CD4-positive, alpha-beta memory T cell (primary cell): ENCODE results near the gene POP4. TPM values are rescaled to one million over a fixed set of nuclear protein-coding genes. Genes with fewer than 3 reads are reported as not detected.

Experiments
- CTCF ChIA-PET: fragments of 350-600 bp; sonication (Branson Sonifier 250); formaldehyde crosslinking; loops from one replicate; lab custom pipeline; 2021; ENCODE audit warnings: inconsistent platforms; ENCODE audit not compliant: partially characterized antibody; lab: Charles Lee
- POLR2A ChIA-PET: fragments of 350-600 bp; sonication (Branson Sonifier 250); formaldehyde crosslinking; loops from one replicate; lab custom pipeline; 2021; ENCODE audit not compliant: partially characterized antibody; lab: Charles Lee
- DNase-seq, 5 donors: peaks; one replicate each; pipeline versions ENCODE4 v3.0.0 to v3.0.0-alpha.2; 2020 to 2022; ENCODE audit warnings: mixed read lengths in 1 of 5
- H3K27ac ChIP-seq: one replicate; pipeline ENCODE4 v1.7.0; 2013; ENCODE audit warnings: low read depth, low read length
- H3K27me3 ChIP-seq: 2 replicates; pipeline ENCODE4 v1.7.0; 2013; ENCODE audit warnings: mild to moderate bottlenecking, low read length, moderate library complexity; ENCODE audit not compliant: insufficient read depth
- H3K36me3 ChIP-seq: 2 replicates; pipeline ENCODE4 v1.7.0; 2013; ENCODE audit warnings: mild to moderate bottlenecking, low read length, moderate library complexity; ENCODE audit not compliant: insufficient read depth
- H3K4me1 ChIP-seq: 2 replicates; pipeline ENCODE4 v1.7.0; 2013; ENCODE audit warnings: mild to moderate bottlenecking, low read length, moderate library complexity; ENCODE audit not compliant: insufficient read depth
- H3K4me3 ChIP-seq, 2 donors: one replicate each; pipeline ENCODE4 v1.7.0; 2013; ENCODE audit warnings: low read length in 2 of 2, mild to moderate bottlenecking in 1 of 2
- H3K9me3 ChIP-seq, 2 donors: one replicate each; pipeline ENCODE4 v1.7.0; 2013; ENCODE audit warnings: low read length in 2 of 2, control low read depth in 1 of 2; ENCODE audit not compliant: control insufficient read depth in 1 of 2
- H3K27ac Mint-ChIP-seq, 7 donors: one replicate each; pipeline ENCODE4 v1.8.0; 2020 to 2021; ENCODE audit warnings: mixed read lengths in 7 of 7, mild to moderate bottlenecking in 6 of 7, inconsistent platforms in 3 of 7, moderate library complexity in 3 of 7
- H3K27me3 Mint-ChIP-seq, 2 donors: one replicate each; pipeline ENCODE4 v1.8.0; 2020 to 2021; ENCODE audit warnings: mixed read lengths in 2 of 2
- H3K36me3 Mint-ChIP-seq, 2 donors: one replicate each; pipeline ENCODE4 v1.8.0; 2020 to 2021; ENCODE audit warnings: mixed read lengths in 2 of 2, inconsistent platforms in 1 of 2, mild to moderate bottlenecking in 1 of 2
- H3K4me1 Mint-ChIP-seq, 4 donors: one replicate each; pipeline ENCODE4 v1.8.0; 2020 to 2021; ENCODE audit warnings: mixed read lengths in 4 of 4, mild to moderate bottlenecking in 1 of 4
- H3K4me3 Mint-ChIP-seq, 8 donors: one replicate each; pipeline ENCODE4 v1.8.0; 2020 to 2021; ENCODE audit warnings: mixed read lengths in 8 of 8, mild to moderate bottlenecking in 7 of 8, moderate library complexity in 6 of 8, inconsistent platforms in 3 of 8
- H3K9me3 Mint-ChIP-seq, 8 donors: one replicate each; pipeline ENCODE4 v1.8.0; 2020 to 2021; ENCODE audit warnings: mixed read lengths in 8 of 8, mild to moderate bottlenecking in 5 of 8, inconsistent platforms in 3 of 8, moderate library complexity in 1 of 8
- intact Hi-C: fragments of 100-400 bp; cut with micrococcal nuclease; formaldehyde crosslinking; loops from one replicate; pipeline ENCODE4 v1.15.1; 2023
- polyA plus RNA-seq, 2 donors: library from polyadenylated mRNA; unstranded; fragments of 300-500 nt; fragmentation: Illumina TruSeq; gene quantifications; one replicate each; pipeline ENCODE4 v1.2.3, GENCODE V29; 2021
- total RNA-seq, 2 experiments: library from RNA; stranded (reverse); gene quantifications; one replicate each; pipeline ENCODE4 v1.2.3, GENCODE V29; 2021

The POP4 gene
- total and polyA plus RNA-seq, 4 experiments from 2014 or later = 54.1 to 189 (median 99.9) TPM

DNA sequence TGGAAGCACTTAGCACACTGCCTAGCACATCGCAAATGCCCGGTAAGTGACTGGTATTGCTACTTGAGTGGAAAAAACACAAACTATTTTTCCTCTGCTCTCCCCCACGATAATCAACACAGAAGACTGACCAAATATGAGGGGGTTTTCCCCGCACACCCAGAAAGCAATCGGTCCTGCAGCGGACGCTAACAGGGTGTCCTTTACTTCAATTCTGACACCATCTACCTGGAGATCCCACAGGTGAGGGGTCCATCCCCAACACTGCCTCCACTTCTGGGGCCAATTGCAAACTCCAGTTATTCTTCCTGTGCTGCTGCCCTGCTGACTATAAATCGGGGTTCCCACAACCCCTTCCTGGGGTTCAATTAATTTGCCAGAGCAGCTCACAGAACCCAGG lies 33.0 kb downstream of the POP4 start:
- Mint-ChIP-seq H3K27ac (peak overlapping the region in 2 of 7 donors; percentile 25 to 66), H3K9me3 (no peaks in the 10 kb centered on the region), H3K4me3 (no peak overlapping the region), H3K4me1 (no peaks in the 10 kb centered on the region), H3K36me3 (no peaks in the 10 kb centered on the region), H3K27me3 (no peaks in the 10 kb centered on the region)
- CTCF ChIA-PET = no interaction called here
- Histone ChIP-seq H3K27me3 (no peaks in the 10 kb centered on the region), H3K27ac (no peak overlapping the region), H3K4me3 (no peak overlapping the region), H3K36me3 (no peaks in the 10 kb centered on the region), H3K9me3 (no peaks in the 10 kb centered on the region), H3K4me1 (no peaks in the 10 kb centered on the region)
- POLR2A ChIA-PET = interaction anchor here (1.5 kb wide), 1 partner anchor 33 kb away, joined by 3 read pairs; no protein-coding TSS in a partner anchor
- no peak for DNase-seq
- intact Hi-C loops = no loop called here

- Histone ChIP-seq H3K4me3 (no peak overlapping the region), H3K36me3 (no peaks in the 10 kb centered on the region), H3K27ac (no peak overlapping the region), H3K9me3 (no peaks in the 10 kb centered on the region), H3K27me3 (no peaks in the 10 kb centered on the region), H3K4me1 (peaks cover 3% of the 10 kb centered on the region)
- Mint-ChIP-seq H3K36me3 (no peaks in the 10 kb centered on the region), H3K4me1 (peaks cover 1 to 7% (median 4%) of the 10 kb centered on the region in 4 donors), H3K4me3 (no peak overlapping the region), H3K27ac (no peak overlapping the region), H3K9me3 (no peaks in the 10 kb centered on the region), H3K27me3 (no peaks in the 10 kb centered on the region)
- intact Hi-C loops = no loop called here
- ChIA-PET CTCF (no interaction called here), POLR2A (no interaction called here)
- DNase-seq = no peak
Observed at GRCh38 chr19:29640231-29640630, 34.1 kb downstream of the POP4 start.

- H3K9me3 ChIP-seq = no peaks in the 10 kb centered on the region
- CTCF ChIA-PET = interaction anchor here (0.9 to 1.3 kb wide), 3 partner anchors 26 to 53 kb away, joined by 3 read pairs; no protein-coding TSS in a partner anchor
- H3K4me3 ChIP-seq = no peak overlapping the region
- DNase-seq = no peak
- no peaks in the 10 kb centered on the region for H3K36me3 Mint-ChIP-seq
- intact Hi-C loops = no loop called here
- H3K36me3 ChIP-seq = no peaks in the 10 kb centered on the region
- no peak overlapping the region for H3K27ac Mint-ChIP-seq
- H3K9me3 Mint-ChIP-seq = no peaks in the 10 kb centered on the region
- H3K27ac ChIP-seq = no peak overlapping the region
- no peaks in the 10 kb centered on the region for H3K27me3 ChIP-seq
- POLR2A ChIA-PET = interaction anchor here (0.8 kb wide), 1 partner anchor 18 kb away, joined by 3 read pairs; no protein-coding TSS in a partner anchor
- H3K4me1 ChIP-seq = peaks cover 15% of the 10 kb centered on the region
- no peak overlapping the region for H3K4me3 Mint-ChIP-seq
- H3K4me1 Mint-ChIP-seq = peaks cover 12 to 19% (median 15%) of the 10 kb centered on the region in 4 donors
- H3K27me3 Mint-ChIP-seq = no peaks in the 10 kb centered on the region
Observed at GRCh38 chr19:29641597-29641996, 35.5 kb downstream of the POP4 start.

DNA sequence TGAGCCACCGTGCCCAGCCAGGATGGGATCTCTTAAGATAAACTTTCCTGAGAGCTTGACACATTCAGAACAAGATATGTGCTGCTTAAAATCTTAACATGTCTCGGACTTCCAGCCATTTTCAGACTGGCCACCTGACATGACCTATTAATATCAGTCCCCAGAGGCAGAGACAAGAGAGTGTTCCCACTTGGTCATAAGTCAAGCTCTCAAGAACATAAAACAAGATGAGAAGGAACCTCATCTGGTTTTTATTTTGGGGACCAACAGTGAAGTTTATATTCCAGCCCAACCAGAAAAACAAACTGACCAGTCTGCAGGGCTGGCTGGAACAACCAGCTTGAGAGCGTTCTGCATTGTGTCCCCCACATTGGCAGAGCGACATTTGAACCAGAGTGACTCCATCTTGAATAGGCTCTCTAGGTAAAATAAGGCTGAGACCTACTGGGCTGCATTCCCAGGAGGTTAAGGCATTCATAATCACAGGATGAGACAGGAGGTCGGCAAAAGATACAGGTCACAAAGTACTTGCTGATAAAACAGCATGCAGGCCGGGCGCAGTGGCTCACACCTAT lies 37.4 kb downstream of the POP4 start:
- no peaks in the 10 kb centered on the region for H3K9me3 Mint-ChIP-seq
- H3K4me1 Mint-ChIP-seq = peaks cover 12 to 19% (median 15%) of the 10 kb centered on the region in 4 donors
- CTCF ChIA-PET = interaction anchor here (0.6 kb wide), 1 partner anchor 74 kb away, joined by 3 read pairs; no protein-coding TSS in a partner anchor
- peak overlapping the region in 1 of 7 donors; percentile 74 for H3K27ac Mint-ChIP-seq
- Histone ChIP-seq H3K27me3 (no peaks in the 10 kb centered on the region), H3K4me1 (peaks cover 15% of the 10 kb centered on the region), H3K27ac (no peak overlapping the region), H3K36me3 (no peaks in the 10 kb centered on the region), H3K4me3 (no peak overlapping the region), H3K9me3 (no peaks in the 10 kb centered on the region)
- DNase-seq = no peak
- intact Hi-C loops = no loop called here
- no peak overlapping the region for H3K4me3 Mint-ChIP-seq
- no peaks in the 10 kb centered on the region for H3K27me3 Mint-ChIP-seq
- POLR2A ChIA-PET = interaction anchor here (1.0 kb wide), 1 partner anchor 37 kb away, joined by 3 read pairs; the partner anchor contains the start of gene POP4
- H3K36me3 Mint-ChIP-seq = no peaks in the 10 kb centered on the region

GRCh38 chr19:29644210-29644609 lies 38.1 kb downstream of the POP4 start:
- ChIA-PET POLR2A (no interaction called here), CTCF (interaction anchor here (0.6 kb wide), 1 partner anchor 74 kb away, joined by 3 read pairs; no protein-coding TSS in a partner anchor)
- Histone ChIP-seq H3K27me3 (no peaks in the 10 kb centered on the region), H3K4me3 (no peak overlapping the region), H3K4me1 (peaks cover 15% of the 10 kb centered on the region), H3K36me3 (no peaks in the 10 kb centered on the region), H3K27ac (no peak overlapping the region), H3K9me3 (no peaks in the 10 kb centered on the region)
- intact Hi-C loops = no loop called here
- Mint-ChIP-seq H3K4me3 (peak overlapping the region in 1 of 8 donors; percentile 54), H3K27ac (no peak overlapping the region), H3K4me1 (peaks cover 12 to 19% (median 15%) of the 10 kb centered on the region in 4 donors), H3K27me3 (no peaks in the 10 kb centered on the region), H3K36me3 (no peaks in the 10 kb centered on the region), H3K9me3 (no peaks in the 10 kb centered on the region)
- DNase-seq = no peak

DNA sequence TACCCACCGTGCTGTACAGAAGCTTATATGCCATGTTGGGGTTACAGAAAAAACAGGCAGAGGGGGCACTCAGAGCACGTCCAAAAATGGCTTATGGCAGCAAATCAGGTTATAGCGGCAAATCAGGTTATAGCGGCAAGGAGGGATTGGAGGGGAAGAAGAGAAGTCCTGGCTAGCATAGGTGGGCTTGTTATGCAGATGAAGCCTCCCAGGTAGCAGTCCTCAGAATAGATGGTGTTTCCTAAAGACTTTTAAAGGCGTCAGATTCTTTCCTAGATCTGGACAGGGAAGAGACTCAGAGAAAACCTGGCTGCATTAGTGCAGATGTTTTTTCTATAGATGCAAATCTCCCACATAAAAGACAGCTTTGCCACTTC lies 39.4 kb downstream of the POP4 start:
- POLR2A ChIA-PET = interaction anchor here (1.3 kb wide), 1 partner anchor 20 kb away, joined by 4 read pairs; the partner anchor contains the start of gene PLEKHF1

DNA sequence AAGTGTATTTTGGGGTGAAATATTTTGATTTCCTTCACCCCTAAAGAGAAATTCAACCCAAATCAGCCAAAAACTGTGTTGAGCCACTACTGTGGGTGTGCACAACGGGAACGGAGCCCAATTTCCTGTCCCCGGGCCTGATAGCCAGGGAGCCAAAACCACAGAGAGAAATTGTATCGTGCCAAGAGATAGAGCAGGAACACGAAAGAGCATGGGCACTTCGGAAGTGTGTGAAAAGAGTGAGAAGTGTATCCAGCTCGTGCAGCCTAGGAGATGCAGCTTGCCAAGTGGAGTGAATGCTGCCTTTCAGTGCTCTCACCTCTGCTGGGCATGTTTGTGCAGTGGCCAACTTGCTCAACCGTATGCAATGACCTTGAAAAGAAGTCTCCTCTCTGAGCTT lies 39.8 kb downstream of the POP4 start:
- ChIA-PET CTCF (interaction anchor here (0.8 to 2.1 kb wide), 5 partner anchors 19 to 45 kb away, joined by 3 to 7 read pairs (median 3); no protein-coding TSS in a partner anchor), POLR2A (interaction anchor here (1.3 kb wide), 1 partner anchor 19 kb away, joined by 4 read pairs; the partner anchor contains the start of gene PLEKHF1)
- Mint-ChIP-seq H3K4me1 (peaks cover 12 to 19% (median 15%) of the 10 kb centered on the region in 4 donors), H3K27me3 (no peaks in the 10 kb centered on the region), H3K9me3 (no peaks in the 10 kb centered on the region), H3K27ac (peak overlapping the region in 3 of 7 donors; percentile 18 to 75 (median 61)), H3K4me3 (peak overlapping the region in 5 of 8 donors; percentile 1 to 67 (median 18)), H3K36me3 (no peaks in the 10 kb centered on the region)
- Histone ChIP-seq H3K36me3 (no peaks in the 10 kb centered on the region), H3K4me3 (no peak overlapping the region), H3K9me3 (no peaks in the 10 kb centered on the region), H3K27me3 (no peaks in the 10 kb centered on the region), H3K27ac (no peak overlapping the region), H3K4me1 (peaks cover 15% of the 10 kb centered on the region)
- intact Hi-C loops = no loop called here
- DNase-seq = no peak

More for the DNA sequence above, 39.4 kb downstream of the POP4 start:
- peaks cover 15% of the 10 kb centered on the region for H3K4me1 ChIP-seq
- CTCF ChIA-PET = interaction anchor here (1.1 to 2.1 kb wide), 4 partner anchors 22 to 45 kb away, joined by 3 to 7 read pairs (median 4); no protein-coding TSS in a partner anchor
- intact Hi-C loops = no loop called here
- H3K4me3 ChIP-seq = no peak overlapping the region
- H3K4me3 Mint-ChIP-seq = peak overlapping the region in 3 of 8 donors; percentile 7 to 67 (median 18)
- H3K9me3 ChIP-seq = no peaks in the 10 kb centered on the region
- H3K9me3 Mint-ChIP-seq = no peaks in the 10 kb centered on the region
- H3K27ac ChIP-seq = no peak overlapping the region
- no peaks in the 10 kb centered on the region for H3K27me3 ChIP-seq
- H3K27me3 Mint-ChIP-seq = no peaks in the 10 kb centered on the region
- H3K4me1 Mint-ChIP-seq = peaks cover 12 to 19% (median 15%) of the 10 kb centered on the region in 4 donors
- no peak for DNase-seq
- peak overlapping the region in 2 of 7 donors; percentile 61 to 75 for H3K27ac Mint-ChIP-seq
- no peaks in the 10 kb centered on the region for H3K36me3 Mint-ChIP-seq
- no peaks in the 10 kb centered on the region for H3K36me3 ChIP-seq
